Activated T-cell treated with anti-CD3 and anti-CD28 coated beads for 4 hours (primary cell): ENCODE data around the gene PAX9.
"Not testable (repeated sequence)": the region's sequence is repeated elsewhere in the genome, so short reads cannot be mapped to it uniquely, and the experiment has no call there.

Experiments used
- DNase-seq: peaks from one replicate; pipeline ENCODE4 v3.0.0-alpha.2; 2020

Gene PAX9

GRCh38 chr14:36676236-36676635 is 14.6 kb downstream of the PAX9 start:
- no peak for DNase-seq

GRCh38 chr14:36682338-36682737 is 20.7 kb downstream of the PAX9 start:
- DNase-seq = no peak

DNA sequence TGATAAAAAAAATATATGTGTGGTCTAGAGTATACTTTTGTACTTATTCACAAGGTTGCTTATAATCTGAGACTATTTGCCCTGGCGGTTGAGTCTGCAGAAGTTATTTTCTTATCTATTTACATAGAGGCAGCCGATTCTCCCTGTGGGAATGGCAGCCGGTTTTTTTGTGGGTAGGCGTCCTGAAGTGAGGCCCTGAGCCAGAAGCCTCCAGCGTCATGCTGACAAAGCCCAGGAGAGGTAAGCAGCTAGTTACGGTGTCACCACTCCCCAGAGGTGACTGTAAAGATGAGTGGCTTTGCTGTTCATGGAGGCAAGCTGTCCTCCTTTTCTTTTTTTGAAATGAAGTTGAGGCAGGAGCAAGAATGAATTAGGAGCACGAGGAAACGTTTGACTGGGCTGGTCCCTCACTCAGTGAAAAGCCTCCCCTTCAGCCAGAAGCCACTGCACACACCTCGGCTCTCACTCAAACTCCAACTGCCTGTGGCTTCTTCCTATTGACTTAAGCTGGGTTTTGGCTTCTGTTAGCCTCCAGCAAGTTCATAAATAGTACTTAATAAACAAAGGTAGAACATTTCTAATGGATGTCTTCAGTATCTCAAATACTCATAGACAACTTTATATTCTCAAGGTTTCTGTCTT is 21.5 kb downstream of the PAX9 start:
- no peak for DNase-seq

GRCh38 chr14:36684946-36685345 is 23.3 kb downstream of the PAX9 start:
- no peak for DNase-seq

GRCh38 chr14:36690311-36691040 is 28.8 kb downstream of the PAX9 start:
- DNase-seq = no peak

DNA sequence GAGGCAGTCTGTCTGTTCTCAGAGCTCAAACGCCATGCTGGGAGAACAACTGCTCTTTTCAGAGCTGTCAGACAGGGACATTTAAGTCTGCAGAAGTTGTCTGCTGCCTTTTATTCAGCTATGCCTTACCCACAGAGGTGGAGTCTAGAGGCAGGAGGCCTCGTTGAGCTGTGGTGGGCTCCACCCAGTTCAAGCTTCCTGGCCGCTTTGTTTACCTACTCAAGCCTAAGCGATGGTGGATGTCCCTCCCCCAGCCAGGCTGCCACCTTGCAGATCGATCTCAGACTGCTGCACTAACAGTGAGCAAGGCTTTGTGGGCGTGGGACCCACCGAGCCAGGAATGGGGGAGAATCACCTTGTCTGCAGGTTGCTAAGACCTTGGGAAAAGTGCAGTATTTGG is 37.8 kb downstream of the PAX9 start:
- DNase-seq = not testable (repeated sequence)

- no peak for DNase-seq
Observed at GRCh38 chr14:36700651-36701050, 39.0 kb downstream of the PAX9 start.

DNA sequence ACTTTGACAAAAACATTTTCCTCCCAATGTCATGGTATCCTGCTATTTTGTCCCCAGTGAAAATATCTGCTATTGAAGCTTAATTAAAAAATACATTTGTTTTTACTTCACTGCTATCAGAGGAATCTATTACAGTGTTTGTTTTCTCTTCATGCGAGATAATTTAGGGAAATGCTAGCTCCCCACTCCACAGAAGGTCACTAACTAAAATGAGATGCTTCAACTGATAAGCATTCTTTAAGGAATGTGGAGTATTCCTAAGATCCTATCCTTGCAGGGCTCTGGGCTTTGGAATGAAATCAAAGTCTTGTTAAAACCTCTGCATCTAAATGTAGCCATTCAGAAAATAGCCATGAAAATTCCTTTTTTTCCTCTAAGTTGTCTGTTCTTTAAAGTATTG is 39.5 kb downstream of the PAX9 start:
- no peak for DNase-seq

DNA sequence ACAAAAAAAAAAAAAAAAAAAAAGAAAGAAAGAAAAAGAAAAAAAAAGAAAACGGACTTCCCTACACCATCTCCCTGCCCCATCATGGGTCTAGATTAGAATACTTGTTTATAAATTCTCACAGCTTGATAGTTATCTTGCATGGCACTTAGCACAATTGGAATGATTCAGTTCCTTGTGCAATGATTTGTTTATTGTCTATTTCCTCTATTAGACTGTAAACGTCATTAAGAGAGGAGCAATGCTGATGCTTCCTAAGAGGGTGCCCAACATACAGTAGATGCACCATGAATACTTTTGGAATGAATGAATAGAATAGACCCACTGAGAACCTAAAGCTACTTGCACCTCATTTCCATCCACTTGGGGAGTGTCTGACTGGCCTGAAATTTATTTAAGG is 40.8 kb downstream of the PAX9 start:
- no peak for DNase-seq

GRCh38 chr14:36707570-36707969 is 45.9 kb downstream of the PAX9 start:
- no peak for DNase-seq

DNA sequence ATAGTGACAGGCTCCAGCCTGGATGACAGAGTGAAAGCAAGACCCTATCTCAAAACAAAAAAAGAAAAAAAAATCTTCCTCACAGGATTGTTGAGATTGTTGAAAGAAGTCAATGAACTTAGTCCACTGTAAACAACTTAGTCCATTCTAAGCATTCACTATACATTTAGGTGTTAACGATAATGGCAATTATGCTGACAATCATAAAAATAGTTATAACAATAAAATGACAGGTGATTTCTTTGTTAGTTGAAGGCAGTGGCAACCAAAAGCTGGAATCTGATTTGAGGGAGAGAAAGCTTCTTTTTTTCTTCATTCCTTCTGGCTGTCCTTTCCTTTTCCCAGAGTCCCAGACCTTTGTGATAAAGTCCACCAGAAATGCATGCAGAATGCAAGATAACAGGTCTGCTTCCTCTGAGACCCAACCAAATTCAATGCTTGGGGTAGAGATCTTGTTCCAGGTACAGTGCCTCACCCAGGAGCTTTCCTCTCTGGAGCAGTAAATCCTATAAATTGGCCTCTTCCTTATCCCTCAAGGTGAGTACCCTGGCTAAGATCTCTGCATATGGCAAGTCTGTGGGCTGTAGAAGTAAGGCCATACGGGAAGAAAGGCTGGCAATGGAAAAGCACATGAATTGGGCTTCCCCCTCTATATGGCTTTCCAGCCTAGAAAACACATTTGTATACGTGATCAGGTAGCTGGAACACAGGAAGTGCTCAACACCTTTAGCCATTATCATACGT is 52.5 kb downstream of the PAX9 start:
- no peak for DNase-seq

- no peak for DNase-seq
Observed at GRCh38 chr14:36716614-36717184, 55.0 kb downstream of the PAX9 start.

GRCh38 chr14:36717363-36717762 is 55.7 kb downstream of the PAX9 start:
- no peak for DNase-seq

DNA sequence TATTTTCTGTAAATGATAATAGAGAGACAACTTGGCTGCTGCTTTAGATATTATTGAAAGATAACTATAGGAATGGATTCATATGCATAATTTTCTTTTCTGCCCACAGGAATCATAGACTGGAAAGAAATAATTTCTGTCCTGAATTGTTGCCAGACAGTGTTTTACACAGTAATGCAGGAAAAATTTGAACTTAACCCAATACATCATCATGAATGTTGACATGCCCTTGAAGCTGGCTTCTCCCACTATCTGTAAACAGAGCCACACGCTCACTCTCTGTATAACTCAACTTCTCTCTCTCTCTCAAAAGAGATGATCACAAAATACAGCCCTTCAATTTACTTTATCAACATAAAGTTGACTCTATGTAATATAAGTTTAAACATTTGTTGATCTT is 56.6 kb downstream of the PAX9 start:
- DNase-seq = no peak

DNA sequence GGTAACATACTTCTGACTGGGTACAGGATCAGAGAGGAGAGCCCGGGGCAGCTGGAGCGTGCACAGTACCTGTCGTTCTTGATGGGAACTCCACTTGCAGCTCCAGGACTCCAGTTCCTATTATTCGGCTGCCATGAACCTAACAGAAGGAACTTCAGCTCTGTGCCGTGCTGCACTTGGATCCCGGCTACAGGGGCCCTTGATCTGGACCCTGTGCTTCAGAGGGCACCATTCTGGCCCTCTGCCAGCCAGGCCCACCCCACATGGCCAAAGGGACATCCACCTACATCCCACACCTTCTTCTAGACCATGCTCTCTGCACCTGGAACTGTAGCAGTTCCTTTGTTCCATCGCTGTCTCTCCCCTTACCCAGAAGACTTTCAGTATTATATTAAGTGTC is 58.2 kb downstream of the PAX9 start:
- DNase-seq = no peak

- no peak for DNase-seq
Observed at GRCh38 chr14:36720657-36721056, 59.0 kb downstream of the PAX9 start.

GRCh38 chr14:36721877-36722276 is 60.2 kb downstream of the PAX9 start:
- no peak for DNase-seq

GRCh38 chr14:36723530-36723929 is 61.9 kb downstream of the PAX9 start:
- DNase-seq = no peak

GRCh38 chr14:36724162-36724561 is 62.5 kb downstream of the PAX9 start:
- no peak for DNase-seq

DNA sequence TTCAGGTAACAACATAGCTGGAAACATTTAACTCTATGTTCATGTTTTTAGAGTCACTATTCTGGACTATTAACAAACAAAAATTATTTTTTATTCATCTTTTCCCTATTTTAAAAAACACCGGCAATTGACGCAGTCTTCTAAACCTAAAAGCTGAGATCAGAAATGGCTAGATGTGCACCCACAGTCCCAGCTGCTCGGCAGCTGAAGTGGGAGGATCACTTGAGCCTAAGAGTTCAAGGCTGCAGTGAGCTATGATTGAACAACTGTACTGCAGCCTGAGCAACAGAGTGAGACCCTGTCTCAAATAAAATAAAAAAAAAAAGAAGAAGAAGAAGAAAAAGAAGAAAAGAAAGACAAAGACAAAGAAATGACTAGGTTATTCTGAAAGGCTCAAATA is 64.5 kb downstream of the PAX9 start:
- no peak for DNase-seq
